ENCODE measurements around the gene ADCK2.
"Not testable (repeated sequence)": the region's sequence is repeated elsewhere in the genome, so short reads cannot be mapped to it uniquely, and the experiment has no call there.

The ADCK2 gene, protein sequence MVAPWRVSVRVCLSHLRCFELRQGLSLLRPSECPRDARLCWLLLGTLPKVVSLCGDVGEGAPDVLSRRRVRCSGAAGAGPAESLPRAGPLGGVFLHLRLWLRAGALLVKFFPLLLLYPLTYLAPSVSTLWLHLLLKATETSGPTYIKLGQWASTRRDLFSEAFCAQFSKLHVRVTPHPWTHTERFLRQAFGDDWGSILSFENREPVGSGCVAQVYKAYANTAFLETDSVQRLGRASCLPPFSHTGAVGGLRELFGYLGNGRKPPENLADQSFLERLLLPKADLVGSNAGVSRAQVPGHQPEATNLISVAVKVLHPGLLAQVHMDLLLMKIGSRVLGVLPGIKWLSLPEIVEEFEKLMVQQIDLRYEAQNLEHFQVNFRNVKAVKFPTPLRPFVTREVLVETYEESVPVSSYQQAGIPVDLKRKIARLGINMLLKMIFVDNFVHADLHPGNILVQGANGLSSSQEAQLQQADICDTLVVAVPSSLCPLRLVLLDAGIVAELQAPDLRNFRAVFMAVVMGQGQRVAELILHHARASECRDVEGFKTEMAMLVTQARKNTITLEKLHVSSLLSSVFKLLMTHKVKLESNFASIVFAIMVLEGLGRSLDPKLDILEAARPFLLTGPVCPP

DNA sequence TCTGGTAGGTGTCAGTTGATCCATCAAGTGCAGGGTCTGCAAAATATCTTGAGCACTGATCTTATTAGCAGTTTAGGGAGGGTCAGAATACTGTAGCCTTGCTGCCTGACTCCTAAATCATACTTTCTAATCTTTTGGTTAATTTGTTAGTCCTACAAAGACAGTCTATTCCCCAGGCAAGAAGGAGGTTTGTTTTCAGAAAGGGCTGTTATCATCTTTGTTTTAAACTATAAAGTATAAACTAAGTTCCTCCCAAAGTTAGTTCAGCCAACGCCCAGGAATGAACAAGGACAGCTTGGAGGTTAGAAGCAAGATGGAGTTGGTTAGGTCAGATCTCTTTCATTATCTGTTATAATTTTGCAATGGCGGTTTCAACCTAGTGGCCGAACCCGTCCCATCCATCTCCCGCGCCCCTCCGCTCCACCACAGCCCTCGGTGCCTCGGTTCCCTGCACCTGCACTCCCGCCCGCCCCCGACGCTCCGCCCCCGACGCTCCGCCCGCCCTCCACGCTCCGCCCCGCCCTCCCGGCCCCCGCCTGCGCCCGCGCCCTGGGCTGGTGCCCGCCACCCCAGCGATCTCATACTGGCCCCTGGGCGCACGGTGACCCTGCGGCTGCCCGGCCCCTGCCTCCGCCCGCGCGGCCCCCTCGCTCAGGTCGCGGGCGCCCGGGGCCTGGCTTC lies at the start of gene ADCK2:
TSS of gene ADCK2 (plus strand) at position 564 of the 681 bp plus-strand sequence. CDS start 386 bp downstream, outside the sequence.
- peak; percentile 56 for DNase-seq

DNA sequence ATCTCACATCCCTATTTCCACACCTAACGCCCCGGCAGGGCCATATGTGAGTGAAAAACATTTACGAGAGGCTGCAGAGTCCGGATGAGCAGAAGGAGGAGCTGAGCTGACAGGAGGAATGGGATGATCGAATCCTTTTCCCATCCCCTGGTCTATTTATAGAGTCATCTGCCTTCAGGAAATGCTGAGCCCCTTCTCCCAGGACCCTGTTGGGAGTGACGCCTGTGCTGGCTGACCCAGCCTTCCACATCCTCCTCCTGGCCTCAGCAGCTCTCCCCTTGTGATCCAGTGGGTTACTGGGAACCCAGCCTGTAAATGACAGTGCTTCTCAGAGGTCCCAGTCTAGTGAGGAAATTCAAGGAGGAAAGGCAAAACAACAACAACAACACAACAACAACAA lies 48.8 kb upstream of the ADCK2 start:
- no peak for DNase-seq

DNA sequence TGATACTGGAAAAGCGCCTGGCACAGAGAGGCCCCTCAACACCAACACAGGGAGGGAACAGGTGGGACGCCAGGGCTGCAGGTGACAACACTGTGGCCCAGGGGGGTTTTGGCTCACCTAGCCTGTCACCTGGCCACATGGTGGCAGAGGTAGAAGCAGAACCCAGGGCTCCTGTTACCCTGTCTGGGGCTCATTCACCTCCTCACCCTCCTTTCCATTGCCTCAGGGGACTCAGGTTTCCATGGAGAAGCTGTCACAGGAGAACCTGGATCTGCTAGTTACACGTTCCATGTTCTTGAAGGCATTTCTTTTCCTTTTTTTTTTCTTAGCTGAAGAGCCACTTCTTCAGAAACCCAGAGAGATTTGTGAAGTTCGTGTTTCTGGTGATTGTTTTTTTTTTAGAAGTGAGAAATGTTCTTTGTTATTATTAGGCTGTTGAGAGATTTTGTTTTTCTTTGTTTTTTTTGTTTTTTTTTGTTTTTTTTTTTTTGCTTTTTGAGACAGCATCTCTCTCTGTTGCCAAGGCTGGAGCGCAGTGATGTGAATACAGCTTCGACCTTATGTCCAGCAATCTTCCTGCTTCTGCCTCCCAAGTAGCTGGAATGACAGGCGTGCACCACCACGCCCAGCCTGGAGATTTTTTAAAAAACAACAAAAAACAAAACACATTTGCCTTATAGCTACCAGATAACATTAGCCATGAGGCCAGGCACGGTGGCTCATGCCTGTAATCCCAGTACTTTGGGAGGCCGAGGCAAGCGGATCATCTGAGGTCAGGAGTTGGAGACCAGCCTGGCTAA lies 48.2 kb upstream of the ADCK2 start:
- no peak for DNase-seq

DNA sequence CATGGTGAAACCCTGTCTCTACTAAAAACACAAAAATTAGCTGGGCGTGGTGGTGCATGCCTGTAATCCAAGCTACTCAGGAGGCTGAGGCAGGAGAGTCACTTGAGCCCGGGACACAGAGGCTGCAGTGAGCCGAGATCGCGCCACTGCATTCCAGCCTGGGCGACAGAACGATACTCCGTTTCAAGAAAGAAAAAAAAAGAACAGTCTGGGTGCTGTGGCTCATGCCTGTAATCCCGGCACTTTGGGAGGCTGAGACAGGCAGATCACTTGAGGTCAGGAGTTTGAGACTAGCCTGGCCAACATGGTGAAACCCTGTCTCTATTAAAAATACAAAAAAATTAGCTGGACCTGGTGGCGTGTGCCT lies 47.6 kb upstream of the ADCK2 start:
- not testable (repeated sequence) for DNase-seq

DNA sequence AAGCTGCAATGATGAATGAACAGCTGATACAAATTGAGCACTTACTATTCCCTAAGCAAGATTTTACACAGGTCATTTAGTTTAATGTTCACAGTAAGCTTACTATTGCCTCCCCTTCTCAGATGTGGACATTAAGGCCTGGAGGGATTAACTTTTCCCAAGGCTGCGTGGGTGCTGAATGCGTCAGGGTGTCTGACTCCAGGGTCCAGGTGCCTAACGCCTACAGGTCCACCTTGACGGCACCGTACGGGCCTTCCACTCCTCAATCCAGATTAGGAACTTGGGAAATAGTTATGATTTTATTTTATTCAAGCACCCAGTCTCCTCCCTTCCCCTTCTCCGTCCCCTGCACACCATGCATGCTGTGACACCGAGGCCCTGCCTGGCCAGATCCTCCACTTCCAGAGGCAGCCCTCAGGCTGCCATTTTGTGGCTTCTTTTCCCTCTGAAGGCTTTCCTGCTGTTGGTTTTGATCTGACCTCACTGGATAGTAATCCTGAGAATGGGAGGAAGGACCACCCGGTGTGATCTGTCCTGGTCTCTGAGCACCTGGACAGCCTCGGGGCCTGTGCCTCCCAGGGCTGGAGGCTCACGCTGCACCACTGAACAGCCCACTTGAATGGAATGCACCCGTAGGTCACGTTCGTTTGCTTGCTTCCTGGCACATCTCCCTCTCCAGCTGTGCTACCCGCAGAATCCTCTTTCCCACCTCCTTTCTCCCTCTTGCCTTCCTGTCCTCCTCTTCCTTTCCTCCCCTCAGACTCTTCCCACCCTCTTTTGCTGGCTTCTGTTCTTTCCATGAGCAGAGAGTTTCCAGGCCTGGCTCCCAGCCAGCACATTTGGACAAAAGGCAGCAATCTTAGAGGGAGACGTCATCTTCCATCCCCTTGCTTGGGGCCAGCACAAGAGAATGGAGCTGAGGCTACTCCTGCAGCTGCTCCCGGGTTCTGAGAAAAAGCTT lies 46.6 kb upstream of the ADCK2 start:
- no peak for DNase-seq

DNA sequence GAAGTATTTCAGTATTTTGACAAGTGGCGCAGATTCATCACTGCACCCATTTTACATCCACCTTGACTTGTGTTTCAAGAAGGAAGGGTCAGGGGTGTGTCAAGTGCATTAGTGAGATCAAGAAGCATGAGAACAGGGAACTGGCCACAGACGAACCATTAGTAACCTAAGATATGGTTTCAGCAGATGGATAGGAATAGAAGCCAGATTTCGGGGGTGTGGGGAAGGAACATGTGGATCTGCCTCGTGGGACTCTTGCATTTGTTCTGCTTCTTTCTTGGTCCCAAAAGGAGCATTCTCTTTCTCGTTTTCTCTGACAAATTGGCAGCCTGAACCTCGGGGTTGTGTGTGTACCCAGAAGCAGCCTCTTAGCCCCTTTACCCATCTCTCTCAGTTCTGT lies 41.7 kb upstream of the ADCK2 start:
- DNase-seq: no peak

DNA sequence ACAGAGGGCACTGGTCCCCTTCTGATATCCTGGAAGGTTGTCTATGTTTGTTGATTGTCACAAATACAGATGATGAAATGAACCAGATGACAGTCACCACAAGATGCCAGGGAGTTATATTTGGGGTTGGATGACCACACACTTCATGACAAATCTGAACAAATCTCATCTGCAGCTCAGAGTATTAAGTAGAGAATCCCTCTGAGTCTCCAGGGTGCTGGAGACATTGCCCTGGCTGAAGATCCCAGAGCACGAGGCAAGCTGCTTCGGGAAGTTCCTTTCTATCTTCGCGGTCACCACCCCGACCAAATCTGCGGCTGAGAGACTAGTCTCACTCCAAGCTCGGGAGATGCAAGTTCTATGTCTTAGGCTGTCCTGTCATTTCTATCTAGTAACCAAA lies 41.1 kb upstream of the ADCK2 start:
- DNase-seq: no peak

DNA sequence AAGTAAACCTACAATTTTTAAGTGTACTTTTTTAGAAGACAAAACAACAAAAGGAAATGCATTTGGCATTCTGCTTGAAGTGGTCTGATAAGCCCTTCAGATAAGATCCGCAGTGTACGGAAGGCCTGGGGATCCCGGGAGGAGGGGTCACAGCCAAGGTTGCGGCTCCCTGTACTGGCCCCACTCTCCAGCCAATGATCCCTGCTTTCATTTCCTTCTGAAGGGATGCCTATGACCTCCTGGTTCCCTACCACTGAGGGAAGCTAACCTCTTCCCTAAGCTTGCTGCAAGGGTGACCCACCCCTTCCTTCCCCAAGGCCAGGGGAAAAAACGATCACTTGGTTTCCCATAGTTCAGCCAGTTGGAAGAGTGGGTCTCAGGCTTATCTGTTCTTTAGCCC lies 37.4 kb upstream of the ADCK2 start:
- no peak for DNase-seq

DNA sequence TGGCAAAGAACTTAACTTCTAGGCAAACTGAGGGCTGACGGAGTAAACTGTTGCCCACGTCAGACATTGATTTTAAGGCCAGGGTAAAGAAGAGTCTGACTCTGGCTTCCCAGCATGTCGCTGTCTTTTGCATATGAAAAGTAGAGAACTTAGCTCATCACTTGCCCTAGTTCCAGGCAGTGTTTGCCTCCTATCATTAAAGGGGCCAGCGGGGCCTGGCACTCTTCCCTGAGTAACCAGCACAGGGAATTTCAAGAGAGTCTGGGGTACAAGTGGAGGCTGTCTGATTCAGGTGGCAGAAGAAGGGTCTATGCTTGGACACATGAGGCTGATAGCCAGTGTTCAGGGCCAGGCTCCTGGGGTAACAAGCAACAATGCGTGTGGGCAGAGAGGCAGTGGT lies 36.9 kb upstream of the ADCK2 start:
- DNase-seq: no peak

DNA sequence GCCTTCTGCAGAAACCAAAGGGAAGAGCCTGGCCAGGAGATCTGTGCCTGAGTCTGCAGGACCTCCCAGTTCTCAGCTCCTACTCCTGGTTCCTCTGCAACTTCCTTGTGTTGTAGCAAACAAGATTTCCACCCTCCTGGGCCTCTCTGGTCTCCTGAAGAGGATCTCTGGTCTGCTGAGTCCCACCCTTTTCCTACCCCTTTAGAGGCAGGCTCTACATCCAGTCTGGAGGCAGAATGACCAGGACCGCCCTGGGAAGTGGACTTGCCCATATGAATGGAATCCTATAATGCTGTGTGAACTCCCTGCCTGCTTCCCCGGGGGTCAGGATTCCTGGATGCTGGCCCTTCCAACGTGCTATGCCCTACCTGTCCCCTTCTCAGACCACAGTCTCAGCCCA lies 35.3 kb upstream of the ADCK2 start:
- no peak for DNase-seq

DNA sequence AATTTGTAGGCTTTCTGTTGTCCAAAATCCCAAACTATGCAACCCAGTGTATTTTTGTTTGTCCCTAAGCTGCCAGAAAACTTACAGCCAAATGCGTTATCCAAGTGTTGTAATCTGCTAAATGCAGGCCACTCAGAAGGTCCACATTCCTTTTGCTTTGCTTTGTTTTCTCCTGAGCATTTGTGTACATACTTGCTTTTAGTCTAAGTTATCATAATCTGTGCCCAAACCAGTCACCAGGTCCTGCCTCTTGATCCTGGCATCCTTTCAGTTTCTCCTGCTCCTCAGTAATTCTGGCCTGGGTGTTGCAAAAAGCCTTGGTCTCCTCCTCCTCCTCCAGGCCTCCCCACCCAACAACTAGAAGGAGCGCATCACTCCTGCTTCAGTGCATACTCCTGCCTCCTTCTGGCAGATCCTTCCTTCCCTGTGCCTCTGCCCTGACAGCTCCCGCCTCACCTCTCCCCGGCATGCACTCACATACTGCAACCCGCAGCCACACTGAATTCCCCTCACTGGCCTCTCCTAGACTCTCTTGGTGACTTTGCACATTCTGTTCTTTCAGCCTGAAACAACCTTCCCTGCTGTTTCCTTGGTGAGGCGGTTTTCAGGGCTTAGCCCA lies 34.5 kb upstream of the ADCK2 start:
- no peak for DNase-seq

DNA sequence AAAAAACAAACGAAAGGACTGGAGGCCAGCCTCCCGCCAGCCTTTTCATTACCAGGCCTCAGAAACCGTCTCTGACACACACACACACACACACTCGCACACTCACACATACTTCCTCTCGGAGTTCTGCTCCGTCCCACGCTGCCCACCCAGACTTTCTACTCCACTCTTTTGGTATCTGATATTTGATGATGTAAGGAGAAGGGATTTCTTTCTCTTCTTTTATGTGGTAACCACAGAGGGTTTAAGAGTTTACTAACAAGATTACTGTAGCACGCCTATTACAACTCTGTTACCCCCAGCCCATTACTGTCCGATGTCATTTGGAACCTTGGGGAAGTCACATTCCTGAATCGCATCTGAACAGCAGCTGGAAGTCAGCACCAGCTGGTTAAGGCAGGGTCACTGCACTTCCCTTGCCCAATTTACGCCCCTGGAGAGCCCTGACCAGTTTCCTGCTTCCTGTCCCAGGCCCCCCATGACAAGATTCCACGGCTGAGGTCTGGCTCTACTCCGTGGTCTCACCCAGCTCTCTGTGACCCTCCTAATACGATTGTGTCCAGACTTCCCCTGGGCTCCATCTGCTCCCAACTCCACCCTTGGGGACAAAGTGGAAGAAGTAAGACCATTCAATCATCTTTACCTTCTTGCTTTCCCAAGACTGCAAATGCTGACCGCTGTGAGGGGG lies 33.2 kb upstream of the ADCK2 start:
- DNase-seq: no peak

DNA sequence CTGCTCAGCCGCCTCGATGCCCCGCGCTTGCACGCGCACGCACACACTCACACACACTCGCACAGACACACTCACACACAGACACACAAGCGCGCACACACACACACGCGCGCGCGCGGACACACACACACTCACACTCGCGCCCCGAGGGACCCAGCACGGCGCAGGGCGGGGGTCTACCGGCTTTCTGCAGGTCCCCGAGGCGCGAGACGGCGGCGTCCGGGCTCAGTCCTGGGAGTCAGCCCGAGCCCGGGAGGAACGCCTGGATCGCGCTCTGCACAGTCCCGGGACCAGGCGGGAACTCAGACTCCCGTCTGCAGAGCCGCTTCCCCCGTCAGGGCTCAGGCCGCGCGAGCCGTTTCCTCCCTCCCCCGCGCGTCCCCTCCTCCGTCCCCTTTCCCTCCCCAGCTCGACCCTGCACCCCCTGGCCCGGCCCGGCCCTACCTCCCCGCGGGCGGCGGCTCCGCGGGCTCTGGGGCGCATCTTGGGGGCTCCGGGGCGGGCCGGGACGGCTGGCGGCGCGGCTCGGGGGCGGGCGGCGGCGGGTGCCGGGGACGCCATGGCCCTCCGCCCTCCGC lies 32.6 kb upstream of the ADCK2 start:
- no peak for DNase-seq

DNA sequence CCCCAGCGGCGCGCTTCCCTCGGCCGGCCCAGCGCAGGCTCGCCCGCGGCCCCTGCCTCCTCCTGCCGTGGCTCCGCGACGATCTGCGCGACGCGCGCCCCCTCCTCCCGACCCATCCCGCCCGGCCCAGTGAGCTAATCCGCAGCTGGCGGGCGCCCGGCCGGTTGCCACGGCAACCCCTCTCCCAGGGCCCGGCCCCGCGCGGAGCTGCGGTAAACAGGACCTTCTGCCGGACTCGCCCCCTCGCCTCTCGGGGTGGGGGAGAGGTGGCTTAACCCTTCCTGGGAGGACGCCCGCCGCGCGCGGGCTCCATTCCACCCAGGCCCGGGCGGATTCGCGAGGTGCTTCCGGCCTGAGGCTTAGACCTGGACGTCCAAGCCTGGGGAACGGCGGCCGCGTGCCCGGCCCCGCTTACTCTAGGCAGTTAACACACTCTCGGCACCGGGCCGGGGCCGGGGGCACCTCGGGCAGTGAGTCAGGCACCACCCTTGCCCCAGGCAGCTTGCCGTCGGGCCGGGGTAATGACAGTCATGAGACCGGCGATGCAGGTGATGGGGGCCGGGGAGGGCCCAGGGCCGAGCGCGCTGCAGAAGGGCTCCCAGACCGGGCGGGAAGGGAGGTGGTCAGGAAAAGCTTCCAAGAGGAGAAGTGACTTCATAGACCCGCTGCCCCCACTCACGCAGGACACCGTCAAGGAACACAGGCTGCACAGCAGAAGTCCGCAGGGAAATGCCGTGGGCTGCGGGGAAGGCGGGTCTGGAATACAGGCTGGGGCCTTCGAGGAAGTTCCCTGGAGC lies 31.8 kb upstream of the ADCK2 start, which contains the start of gene DENND2A:
TSS of gene DENND2A (minus strand) at position 87 of the 797 bp plus-strand sequence. CDS start 38,416 bp downstream, outside the sequence.
- no peak for DNase-seq

DNA sequence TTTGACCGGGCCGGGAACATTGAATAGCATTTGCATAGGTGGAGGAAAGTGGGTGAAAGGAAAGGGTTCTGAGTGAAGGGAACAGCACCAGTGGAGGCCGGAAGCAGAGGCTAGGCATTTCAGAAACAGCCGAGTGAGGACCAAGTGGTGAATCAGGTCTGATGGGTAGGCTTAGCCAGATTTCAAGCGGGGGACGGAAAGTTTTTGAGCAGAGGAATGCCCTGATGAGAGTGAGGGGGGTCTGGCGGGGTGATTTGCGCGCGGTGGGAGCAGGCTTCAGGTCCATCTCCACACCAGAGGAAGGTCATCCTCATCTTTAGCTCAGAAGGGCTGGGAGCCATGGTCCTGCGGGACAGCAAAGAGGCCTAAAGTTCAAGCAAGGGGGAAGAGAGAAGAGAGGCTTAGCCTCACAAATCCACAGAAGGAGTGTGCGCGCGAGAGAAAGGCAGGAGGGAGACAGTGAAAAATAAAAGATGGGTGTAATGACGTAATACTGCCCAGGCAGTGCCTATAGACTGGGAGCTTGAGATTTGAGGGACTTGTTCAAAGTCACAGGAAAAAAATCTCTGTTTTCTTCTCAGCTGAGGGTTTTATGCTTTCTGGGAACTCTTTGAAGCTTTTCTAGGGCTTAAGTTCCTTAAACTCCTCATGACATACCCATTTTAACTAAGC lies 31.1 kb upstream of the ADCK2 start:
- DNase-seq: no peak

DNA sequence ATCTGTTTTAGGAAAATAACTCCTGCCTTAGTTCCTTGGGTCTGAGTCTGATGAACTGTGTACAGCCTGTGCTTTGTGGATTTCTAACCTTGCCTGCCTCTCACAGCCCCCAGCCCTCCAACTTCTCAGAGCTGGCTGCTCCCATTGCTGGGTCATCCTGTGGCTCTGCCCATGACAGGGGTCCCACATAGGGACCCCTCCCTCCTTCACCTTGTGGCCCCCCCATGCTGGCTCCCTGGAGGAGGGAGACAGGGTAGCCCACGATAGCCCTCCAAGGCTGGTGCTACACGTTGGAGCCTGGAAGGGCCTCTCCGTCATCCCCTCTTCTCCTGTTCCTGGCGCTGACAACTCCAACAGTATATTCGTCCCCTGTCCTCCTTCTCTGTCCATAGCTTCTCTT lies 29.3 kb upstream of the ADCK2 start:
- no peak for DNase-seq

DNA sequence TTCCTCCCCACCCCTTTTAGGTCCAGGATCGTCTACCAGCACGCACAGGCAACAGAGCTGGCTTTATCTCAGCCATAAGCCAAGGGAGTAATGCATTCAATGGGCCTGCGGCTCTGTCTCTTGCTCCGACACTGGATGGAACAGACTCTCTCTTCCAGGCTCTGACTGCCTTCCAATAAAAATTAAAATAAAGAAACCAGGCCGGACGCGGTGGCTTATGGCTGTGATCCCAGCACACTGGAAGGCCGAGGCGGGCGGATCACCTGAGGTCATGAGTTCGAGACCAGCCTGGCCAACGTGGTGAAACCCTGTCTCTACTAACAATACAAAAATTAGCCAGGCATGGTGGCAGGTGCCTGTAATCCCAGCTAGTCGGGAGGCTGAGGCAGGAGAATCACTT lies 28.0 kb upstream of the ADCK2 start:
- not testable (repeated sequence) for DNase-seq

DNA sequence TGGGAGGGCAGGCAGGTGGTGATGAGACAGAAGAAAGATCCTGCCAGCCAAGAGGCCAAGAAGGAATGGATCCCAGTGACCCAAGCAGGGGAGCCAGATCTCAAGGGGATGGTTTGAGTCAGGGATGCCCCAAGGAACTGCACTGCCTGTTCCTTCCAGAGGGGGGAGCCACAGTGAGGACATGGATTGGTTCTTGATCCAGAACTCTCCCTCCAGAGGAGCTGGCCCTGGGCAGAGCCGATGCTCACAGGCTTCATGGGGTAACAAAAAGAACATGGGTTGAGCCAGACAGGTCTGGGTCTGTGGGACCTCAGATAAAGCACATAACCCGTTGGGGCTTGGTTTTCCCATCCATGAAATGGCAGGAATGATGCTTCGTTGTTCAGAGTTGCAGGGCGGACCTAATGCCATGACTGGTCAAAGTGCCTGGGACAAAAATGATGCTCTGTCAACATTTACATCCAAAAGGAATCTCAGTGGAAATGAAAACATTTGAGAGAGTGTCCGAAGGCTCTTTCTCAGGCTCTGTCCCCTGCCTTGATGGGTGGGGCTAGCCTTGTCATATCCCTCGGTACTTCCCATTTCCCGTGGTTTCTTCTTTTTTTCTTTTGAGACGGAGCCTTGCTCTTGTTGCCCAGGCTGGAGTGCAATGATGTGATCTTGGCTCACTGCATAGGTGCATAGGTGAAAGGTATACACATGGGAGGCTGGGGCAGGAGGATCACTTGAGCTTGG lies 27.4 kb upstream of the ADCK2 start:
- no peak for DNase-seq
